ENCODE measurements around the gene RIN3. TPM values are rescaled to one million over a fixed set of nuclear protein-coding genes. Genes with fewer than 3 reads are reported as not detected.

The RIN3 gene
- total RNA-seq, 1 donor = 7.2 TPM

GRCh38 chr14:92538412-92538985, 24.9 kb downstream of the RIN3 start:
- TF ChIP-seq, protein P1, sequence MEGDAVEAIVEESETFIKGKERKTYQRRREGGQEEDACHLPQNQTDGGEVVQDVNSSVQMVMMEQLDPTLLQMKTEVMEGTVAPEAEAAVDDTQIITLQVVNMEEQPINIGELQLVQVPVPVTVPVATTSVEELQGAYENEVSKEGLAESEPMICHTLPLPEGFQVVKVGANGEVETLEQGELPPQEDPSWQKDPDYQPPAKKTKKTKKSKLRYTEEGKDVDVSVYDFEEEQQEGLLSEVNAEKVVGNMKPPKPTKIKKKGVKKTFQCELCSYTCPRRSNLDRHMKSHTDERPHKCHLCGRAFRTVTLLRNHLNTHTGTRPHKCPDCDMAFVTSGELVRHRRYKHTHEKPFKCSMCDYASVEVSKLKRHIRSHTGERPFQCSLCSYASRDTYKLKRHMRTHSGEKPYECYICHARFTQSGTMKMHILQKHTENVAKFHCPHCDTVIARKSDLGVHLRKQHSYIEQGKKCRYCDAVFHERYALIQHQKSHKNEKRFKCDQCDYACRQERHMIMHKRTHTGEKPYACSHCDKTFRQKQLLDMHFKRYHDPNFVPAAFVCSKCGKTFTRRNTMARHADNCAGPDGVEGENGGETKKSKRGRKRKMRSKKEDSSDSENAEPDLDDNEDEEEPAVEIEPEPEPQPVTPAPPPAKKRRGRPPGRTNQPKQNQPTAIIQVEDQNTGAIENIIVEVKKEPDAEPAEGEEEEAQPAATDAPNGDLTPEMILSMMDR (IDR thresholded peaks at IDR 0.05; ENCODE audit: insufficient read depth, low read length) = no peak
- no peak for DNase-seq (ENCODE audit: low read depth)
- H3K4me3 ChIP-seq (ENCODE audit: low read depth, low read length) = no peak overlapping the region

DNA sequence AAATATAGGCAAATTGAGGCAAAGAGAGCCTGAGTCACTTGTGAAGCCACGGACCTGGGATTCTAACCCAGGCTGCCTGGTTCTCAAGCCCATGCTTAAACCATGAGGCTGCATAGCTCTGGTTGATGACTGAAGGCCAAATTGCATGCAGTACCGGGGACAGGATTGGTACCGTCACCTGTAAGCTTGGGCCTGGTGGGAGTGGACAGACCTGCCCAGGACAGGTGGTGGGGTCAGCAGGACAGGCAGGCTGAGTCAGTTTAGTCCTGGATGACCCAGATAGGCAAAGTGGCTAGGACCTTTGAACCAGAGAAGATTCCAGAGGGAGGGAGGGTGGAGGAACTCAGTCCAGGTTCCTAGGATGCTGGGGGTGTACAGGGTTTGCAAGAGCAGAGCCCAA, 25.8 kb downstream of the RIN3 start:
- TF ChIP-seq, protein P1 (IDR thresholded peaks at IDR 0.05; ENCODE audit: insufficient read depth, low read length) = no peak
- H3K4me3 ChIP-seq (ENCODE audit: low read depth, low read length) = no peak overlapping the region
- no peak for DNase-seq (ENCODE audit: low read depth)

DNA sequence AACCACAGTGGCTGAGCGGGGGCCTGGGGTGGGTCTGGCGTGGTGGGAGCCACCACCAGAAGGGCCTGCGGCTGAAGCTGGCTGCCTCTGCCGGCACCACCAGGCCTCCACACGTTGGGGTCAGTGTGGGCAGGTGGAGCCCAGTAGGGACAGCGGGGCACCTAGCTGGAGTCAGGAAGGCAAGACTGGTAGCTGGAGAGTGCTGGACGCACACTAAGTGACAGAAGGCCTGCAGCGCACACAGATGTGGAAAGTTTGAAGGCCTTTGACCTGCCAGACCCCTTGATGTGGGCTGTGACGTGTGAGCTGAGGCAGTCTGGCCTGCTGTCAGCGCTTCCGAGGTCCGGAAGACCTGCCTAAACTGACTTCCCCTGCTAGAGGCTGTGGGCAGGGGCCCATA, 26.3 kb downstream of the RIN3 start:
- no peak for DNase-seq (ENCODE audit: low read depth)

DNA sequence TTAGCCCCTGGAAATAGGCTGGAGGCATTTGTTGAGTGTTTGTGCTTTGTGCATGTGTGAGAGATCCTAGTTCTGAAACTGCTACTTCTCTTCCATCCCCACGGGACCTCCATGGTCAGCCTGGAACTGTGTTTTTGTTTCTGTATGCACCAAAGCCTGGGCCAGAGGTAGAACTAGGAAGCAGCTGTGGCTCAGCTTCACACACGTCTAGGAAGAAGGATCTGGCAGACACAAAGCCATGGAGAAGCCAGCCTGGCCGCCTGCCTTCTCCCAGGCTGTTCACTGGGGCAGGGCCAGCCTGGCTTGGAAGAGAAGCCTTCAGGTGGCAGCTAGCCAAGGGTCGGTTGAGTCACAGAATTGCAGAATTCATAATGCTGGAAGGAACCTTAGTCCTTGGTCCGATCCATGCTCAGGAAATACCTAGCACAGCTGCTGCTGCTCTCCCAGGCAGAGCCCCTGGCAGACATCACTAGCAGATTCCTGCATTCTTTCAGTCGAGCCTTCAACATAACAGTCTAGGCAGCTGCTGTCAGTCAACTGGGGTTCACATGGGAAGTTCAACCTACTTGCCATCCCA, 27.0 kb downstream of the RIN3 start:
- TF ChIP-seq, protein P1 (IDR thresholded peaks at IDR 0.05; ENCODE audit: insufficient read depth, low read length) = no peak
- no peak overlapping the region for H3K4me3 ChIP-seq (ENCODE audit: low read depth, low read length)
- peak; percentile 100 for DNase-seq (ENCODE audit: low read depth)

More for the DNA sequence above, 26.3 kb downstream of the RIN3 start:
- TF ChIP-seq, protein P1 (IDR thresholded peaks at IDR 0.05; ENCODE audit: insufficient read depth, low read length) = no peak
- no peak overlapping the region for H3K4me3 ChIP-seq (ENCODE audit: low read depth, low read length)

DNA sequence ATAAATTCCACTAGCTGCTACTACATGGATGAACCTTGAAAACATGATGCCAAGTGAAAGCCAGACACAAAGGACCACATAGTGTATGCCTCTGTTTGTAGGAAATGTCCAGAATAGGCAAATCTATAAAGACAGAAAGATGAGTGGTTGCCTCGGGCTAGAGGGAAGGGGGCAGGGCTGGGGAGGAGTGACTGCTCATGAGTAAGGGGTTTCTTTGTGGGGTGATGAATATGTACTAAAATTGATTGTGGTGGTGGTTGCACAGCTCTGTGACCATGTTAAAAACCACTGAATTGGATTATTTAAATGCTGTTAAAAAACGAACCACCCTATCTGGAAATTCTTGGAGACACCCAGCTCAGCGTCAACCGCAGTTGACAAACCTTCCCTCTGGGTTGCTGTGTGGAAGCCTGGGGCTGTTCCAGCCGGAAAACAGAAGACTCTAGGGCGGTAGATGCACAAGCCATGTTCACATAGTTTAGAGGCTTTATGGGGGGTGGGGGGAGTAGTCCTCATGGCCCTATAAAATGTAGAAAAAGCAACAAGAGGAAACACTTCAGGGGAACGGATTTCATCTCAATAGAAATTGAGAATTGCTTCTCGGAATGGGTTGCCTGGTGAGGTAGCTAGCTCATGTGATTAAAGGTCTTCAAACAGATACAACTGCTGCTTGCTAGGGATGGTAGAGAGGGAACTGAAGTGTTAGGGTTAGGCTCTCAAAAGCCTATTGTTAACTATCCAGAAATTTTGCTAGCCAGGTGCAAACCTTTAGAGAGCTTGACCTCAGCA, 29.4 kb downstream of the RIN3 start:
- no peak for DNase-seq (ENCODE audit: low read depth)
- TF ChIP-seq, protein P1 (IDR thresholded peaks at IDR 0.05; ENCODE audit: insufficient read depth, low read length) = no peak
- no peak overlapping the region for H3K4me3 ChIP-seq (ENCODE audit: low read depth, low read length)

DNA sequence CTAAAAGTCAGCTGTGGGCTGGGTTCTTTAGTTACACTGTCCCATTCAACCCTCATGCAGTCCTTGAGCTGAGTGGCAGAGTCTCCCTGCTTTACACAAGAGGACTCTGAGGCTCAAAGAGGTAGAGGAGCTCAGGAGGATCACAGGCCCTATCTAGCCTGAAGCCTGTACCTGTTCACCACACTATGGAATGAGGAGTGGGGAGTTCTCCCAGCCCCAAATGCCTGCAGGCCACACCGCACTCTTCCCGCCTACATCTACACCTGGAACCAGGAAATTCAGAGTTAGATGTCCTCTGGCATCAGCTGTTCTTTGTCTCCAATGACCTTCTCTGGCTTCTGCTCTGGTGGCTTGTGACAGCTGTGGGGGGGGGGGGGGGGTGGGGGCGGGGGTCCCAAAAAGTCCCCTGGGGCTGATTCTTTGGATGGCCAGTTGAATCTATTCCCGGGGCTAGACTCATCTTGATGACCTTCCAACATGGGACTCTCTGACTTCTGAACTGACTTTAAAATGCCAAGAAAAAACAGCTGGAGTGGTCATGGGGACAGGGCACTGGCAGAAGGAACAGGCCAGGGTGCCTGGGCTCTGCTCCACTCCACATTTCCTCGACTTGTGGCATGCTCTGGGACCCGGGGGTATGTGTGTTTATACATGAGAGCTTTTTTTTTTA, 30.6 kb downstream of the RIN3 start:
- H3K4me3 ChIP-seq (ENCODE audit: low read depth, low read length) = no peak overlapping the region
- TF ChIP-seq, protein P1 (IDR thresholded peaks at IDR 0.05; ENCODE audit: insufficient read depth, low read length) = no peak
- DNase-seq (ENCODE audit: low read depth) = no peak
